HepG2 (cell line): Measurements from ENCODE around the gene NRIP2. TPM values are rescaled to one million over a fixed set of nuclear protein-coding genes. Genes with fewer than 3 reads are reported as not detected.

Source experiments
- CHD4 ChIP-seq: fragments of 200-600 bp; sonication (generic); IDR thresholded peaks from 2 replicates; pipeline ENCODE4 v1.7.0; 2017; ENCODE audit warnings: mild to moderate bottlenecking, low read length, borderline replicate concordance
- GABPB1 ChIP-seq: IDR thresholded peaks from 2 replicates; pipeline ENCODE4 v1.6.1; 2016; ENCODE audit warnings: mild to moderate bottlenecking, missing genetic modification reagents, moderate library complexity, missing compliant biosample characterization
- HOXA5 ChIP-seq: sonication (generic); formaldehyde crosslinking; IDR thresholded peaks from 2 replicates; pipeline ENCODE4 v1.4.0; 2020; ENCODE audit warnings: missing genetic modification reagents
- MIER2 ChIP-seq: IDR thresholded peaks from 2 replicates; pipeline ENCODE4 v1.6.1; 2016; ENCODE audit warnings: missing biosample characterization, missing genetic modification reagents
- PHF20 ChIP-seq: sonication (generic); formaldehyde crosslinking; IDR thresholded peaks from 2 replicates; pipeline ENCODE4 v1.5.0; 2020; ENCODE audit warnings: mild to moderate bottlenecking, missing genetic modification reagents
- TMF1 ChIP-seq: sonication (generic); formaldehyde crosslinking; IDR thresholded peaks from 2 replicates; pipeline ENCODE4 v1.8.1; 2022; ENCODE audit warnings: low read depth, missing genetic modification reagents
- ZNF747 ChIP-seq: sonication (generic); formaldehyde crosslinking; IDR thresholded peaks from 2 replicates; pipeline ENCODE4 v1.8.1; 2023; ENCODE audit warnings: missing genetic modification reagents, mild to moderate bottlenecking, borderline replicate concordance
- ZNF75D ChIP-seq: sonication (generic); formaldehyde crosslinking; IDR thresholded peaks from 2 replicates; pipeline ENCODE4 v1.8.1; 2023; ENCODE audit warnings: missing genetic modification reagents, mild to moderate bottlenecking, borderline replicate concordance
- polyA plus RNA-seq, 8 experiments: library from polyadenylated mRNA; depleted of rRNA in 3 of 8; stranded (reverse) in 7 of 8; unstranded in 1 of 8; fragments of >200 nt; fragmentation: Illumina TruSeq in 4 of 8; extraction: Trizol in 4 of 8; gene quantifications; 2 replicates each; pipeline versions ENCODE4 v1.2.1 to v1.2.3, GENCODE V29; 2011 to 2016; ENCODE audit warnings: low read depth in 4 of 8, missing spikeins in 1 of 8, mixed read lengths in 1 of 8; ENCODE audit not compliant: insufficient read depth in 1 of 8
- total RNA-seq, 5 experiments: library from RNA; depleted of rRNA; stranded (reverse); fragments of >200 nt; fragmentation: Illumina TruSeq; extraction: Trizol; gene quantifications; 2 replicates each; pipeline ENCODE4 v1.2.3, GENCODE V29; 2016; ENCODE audit warnings: low read depth in 1 of 5
- TF ChIP-seq, protein P1 (sequence below): IDR thresholded peaks from 2 replicates; pipeline ENCODE4 v1.6.1; 2016; ENCODE audit warnings: low read depth, missing genetic modification reagents, missing compliant biosample characterization
- TF ChIP-seq, protein P2 (sequence below): sonication (generic); formaldehyde crosslinking; IDR thresholded peaks from 2 replicates; pipeline ENCODE4 v1.4.0; 2020; ENCODE audit warnings: mild to moderate bottlenecking, missing genetic modification reagents
- TF ChIP-seq, protein P3 (sequence below): sonication (generic); formaldehyde crosslinking; IDR thresholded peaks from 2 replicates; pipeline ENCODE4 v1.5.0; 2020; ENCODE audit warnings: missing genetic modification reagents, mild to moderate bottlenecking, borderline replicate concordance
- TF ChIP-seq, protein P4 (sequence below): IDR thresholded peaks from 2 replicates; pipeline ENCODE4 v1.6.1; 2012; ENCODE audit warnings: low read length, improper control_type of control experiment

The NRIP2 gene
- total and polyA plus RNA-seq, 2 of the 13 experiments (the other 11 are each of a cell fraction or from before 2014, with no cell fraction given) = not detected

DNA sequence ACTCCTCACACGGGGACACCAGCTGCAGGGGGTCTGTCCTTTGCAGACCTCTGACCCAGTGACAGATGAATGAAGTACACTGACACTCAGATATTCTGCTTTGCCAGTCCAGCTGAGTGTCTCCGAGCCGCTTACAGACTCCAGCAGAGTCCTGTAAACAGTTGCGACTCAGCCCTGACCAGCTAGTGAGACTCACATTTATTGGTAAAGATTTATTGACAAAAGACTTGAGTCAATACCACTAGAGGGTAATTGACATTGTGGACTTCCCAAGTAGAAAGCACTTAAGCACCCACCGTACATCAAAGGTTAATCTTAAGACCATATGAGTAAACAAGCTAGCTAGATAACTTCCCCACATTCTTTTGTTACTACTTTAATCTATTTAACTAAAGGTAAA is 49.8 kb downstream of the NRIP2 start (continued):
- TF ChIP-seq, protein P1, sequence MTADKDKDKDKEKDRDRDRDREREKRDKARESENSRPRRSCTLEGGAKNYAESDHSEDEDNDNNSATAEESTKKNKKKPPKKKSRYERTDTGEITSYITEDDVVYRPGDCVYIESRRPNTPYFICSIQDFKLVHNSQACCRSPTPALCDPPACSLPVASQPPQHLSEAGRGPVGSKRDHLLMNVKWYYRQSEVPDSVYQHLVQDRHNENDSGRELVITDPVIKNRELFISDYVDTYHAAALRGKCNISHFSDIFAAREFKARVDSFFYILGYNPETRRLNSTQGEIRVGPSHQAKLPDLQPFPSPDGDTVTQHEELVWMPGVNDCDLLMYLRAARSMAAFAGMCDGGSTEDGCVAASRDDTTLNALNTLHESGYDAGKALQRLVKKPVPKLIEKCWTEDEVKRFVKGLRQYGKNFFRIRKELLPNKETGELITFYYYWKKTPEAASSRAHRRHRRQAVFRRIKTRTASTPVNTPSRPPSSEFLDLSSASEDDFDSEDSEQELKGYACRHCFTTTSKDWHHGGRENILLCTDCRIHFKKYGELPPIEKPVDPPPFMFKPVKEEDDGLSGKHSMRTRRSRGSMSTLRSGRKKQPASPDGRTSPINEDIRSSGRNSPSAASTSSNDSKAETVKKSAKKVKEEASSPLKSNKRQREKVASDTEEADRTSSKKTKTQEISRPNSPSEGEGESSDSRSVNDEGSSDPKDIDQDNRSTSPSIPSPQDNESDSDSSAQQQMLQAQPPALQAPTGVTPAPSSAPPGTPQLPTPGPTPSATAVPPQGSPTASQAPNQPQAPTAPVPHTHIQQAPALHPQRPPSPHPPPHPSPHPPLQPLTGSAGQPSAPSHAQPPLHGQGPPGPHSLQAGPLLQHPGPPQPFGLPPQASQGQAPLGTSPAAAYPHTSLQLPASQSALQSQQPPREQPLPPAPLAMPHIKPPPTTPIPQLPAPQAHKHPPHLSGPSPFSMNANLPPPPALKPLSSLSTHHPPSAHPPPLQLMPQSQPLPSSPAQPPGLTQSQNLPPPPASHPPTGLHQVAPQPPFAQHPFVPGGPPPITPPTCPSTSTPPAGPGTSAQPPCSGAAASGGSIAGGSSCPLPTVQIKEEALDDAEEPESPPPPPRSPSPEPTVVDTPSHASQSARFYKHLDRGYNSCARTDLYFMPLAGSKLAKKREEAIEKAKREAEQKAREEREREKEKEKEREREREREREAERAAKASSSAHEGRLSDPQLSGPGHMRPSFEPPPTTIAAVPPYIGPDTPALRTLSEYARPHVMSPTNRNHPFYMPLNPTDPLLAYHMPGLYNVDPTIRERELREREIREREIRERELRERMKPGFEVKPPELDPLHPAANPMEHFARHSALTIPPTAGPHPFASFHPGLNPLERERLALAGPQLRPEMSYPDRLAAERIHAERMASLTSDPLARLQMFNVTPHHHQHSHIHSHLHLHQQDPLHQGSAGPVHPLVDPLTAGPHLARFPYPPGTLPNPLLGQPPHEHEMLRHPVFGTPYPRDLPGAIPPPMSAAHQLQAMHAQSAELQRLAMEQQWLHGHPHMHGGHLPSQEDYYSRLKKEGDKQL = peak; percentile 51; the same call in 1 of the 2 replicates
- TF ChIP-seq TMF1 (no peak), HOXA5 (CRISPR knock-in tag) (no peak), ZNF747 (no peak), ZNF75D (no peak), MIER2 (CRISPR knock-in tag) (no peak), PHF20 (no peak), CHD4 (no peak), GABPB1 (CRISPR knock-in tag) (no peak)
- TF ChIP-seq, protein P2, sequence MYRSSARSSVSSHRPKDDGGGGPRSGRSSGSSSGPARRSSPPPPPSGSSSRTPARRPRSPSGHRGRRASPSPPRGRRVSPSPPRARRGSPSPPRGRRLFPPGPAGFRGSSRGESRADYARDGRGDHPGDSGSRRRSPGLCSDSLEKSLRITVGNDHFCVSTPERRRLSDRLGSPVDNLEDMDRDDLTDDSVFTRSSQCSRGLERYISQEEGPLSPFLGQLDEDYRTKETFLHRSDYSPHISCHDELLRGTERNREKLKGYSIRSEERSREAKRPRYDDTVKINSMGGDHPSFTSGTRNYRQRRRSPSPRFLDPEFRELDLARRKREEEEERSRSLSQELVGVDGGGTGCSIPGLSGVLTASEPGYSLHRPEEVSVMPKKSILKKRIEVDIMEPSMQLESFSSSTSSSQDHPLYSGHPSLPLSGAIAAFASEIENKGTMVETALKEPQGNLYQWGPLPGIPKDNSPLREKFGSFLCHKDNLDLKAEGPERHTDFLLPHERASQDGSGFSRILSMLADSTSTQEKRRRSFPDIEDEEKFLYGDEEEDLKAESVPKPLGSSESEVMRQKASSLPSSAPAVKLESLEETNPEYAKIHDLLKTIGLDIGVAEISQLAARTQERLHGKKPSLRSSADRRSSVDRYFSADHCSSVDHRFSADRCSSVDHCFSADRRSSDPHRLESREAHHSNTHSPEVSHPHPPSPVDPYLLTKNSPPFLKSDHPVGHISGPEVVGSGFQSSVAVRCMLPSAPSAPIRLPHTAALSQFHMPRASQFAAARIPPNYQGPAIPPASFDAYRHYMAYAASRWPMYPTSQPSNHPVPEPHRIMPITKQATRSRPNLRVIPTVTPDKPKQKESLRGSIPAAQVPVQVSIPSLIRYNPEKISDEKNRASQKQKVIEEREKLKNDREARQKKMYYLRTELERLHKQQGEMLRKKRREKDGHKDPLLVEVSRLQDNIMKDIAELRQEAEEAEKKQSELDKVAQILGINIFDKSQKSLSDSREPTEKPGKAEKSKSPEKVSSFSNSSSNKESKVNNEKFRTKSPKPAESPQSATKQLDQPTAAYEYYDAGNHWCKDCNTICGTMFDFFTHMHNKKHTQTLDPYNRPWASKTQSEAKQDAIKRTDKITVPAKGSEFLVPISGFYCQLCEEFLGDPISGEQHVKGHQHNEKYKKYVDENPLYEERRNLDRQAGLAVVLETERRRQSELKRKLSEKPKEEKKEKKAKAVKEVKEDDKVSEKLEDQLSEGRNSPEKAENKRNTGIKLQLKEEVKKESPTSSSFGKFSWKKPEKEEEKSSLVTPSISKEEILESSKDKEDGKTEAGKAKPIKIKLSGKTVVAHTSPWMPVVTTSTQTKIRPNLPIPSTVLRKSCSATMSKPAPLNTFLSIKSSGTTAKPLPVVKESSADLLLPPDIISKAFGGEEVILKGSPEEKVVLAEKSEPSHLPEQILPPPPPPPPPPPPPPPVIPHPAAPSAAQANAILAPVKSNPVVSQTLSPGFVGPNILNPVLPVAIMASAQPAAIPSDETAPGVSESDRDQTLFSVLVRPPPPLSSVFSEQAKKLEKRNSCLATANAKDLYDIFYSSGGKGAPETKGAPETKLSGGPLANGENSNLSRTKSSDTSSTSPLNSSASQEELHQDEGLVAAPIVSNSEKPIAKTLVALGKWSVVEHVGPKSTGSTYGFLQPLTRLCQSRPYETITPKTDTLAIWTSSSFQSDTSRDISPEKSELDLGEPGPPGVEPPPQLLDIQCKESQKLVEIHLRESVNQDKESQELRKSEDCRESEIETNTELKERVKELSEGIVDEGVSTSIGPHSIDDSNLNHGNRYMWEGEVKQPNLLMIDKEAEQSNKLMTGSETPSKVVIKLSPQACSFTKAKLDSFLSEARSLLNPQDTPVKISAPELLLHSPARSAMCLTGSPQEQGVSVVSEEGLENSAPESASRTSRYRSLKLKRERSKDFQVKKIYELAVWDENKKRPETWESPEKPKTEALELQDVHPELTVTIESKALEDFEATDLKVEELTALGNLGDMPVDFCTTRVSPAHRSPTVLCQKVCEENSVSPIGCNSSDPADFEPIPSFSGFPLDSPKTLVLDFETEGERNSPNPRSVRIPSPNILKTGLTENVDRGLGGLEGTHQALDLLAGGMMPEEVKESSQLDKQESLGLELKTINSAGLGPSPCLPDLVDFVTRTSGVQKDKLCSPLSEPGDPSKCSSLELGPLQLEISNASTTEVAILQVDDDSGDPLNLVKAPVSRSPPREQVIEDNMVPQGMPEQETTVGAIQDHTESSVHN (CRISPR knock-in tag) = no peak
- TF ChIP-seq, protein P3, sequence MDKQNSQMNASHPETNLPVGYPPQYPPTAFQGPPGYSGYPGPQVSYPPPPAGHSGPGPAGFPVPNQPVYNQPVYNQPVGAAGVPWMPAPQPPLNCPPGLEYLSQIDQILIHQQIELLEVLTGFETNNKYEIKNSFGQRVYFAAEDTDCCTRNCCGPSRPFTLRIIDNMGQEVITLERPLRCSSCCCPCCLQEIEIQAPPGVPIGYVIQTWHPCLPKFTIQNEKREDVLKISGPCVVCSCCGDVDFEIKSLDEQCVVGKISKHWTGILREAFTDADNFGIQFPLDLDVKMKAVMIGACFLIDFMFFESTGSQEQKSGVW = no peak
- TF ChIP-seq, protein P4, sequence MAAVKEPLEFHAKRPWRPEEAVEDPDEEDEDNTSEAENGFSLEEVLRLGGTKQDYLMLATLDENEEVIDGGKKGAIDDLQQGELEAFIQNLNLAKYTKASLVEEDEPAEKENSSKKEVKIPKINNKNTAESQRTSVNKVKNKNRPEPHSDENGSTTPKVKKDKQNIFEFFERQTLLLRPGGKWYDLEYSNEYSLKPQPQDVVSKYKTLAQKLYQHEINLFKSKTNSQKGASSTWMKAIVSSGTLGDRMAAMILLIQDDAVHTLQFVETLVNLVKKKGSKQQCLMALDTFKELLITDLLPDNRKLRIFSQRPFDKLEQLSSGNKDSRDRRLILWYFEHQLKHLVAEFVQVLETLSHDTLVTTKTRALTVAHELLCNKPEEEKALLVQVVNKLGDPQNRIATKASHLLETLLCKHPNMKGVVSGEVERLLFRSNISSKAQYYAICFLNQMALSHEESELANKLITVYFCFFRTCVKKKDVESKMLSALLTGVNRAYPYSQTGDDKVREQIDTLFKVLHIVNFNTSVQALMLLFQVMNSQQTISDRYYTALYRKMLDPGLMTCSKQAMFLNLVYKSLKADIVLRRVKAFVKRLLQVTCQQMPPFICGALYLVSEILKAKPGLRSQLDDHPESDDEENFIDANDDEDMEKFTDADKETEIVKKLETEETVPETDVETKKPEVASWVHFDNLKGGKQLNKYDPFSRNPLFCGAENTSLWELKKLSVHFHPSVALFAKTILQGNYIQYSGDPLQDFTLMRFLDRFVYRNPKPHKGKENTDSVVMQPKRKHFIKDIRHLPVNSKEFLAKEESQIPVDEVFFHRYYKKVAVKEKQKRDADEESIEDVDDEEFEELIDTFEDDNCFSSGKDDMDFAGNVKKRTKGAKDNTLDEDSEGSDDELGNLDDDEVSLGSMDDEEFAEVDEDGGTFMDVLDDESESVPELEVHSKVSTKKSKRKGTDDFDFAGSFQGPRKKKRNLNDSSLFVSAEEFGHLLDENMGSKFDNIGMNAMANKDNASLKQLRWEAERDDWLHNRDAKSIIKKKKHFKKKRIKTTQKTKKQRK = no peak
